Fibroblast of lung (primary cell): ENCODE measurements around the gene S100A4. TPM values are rescaled to one million over a fixed set of nuclear protein-coding genes. Genes with fewer than 3 reads are reported as not detected.
"Not testable (repeated sequence)": the region's sequence is repeated elsewhere in the genome, so short reads cannot be mapped to it uniquely, and the experiment has no call there.

Experiments
- DNase-seq, 2 donors: peaks; one replicate each; pipeline versions ENCODE4 v3.0.0 to v3.0.0-alpha.2; 2010; ENCODE audit warnings: low read depth in 2 of 2
- H2AFZ ChIP-seq: 2 replicates; pipeline ENCODE4 v1.5.1; 2012; ENCODE audit warnings: low read length, control low read depth, inconsistent platforms
- H3K27ac ChIP-seq: 2 replicates; pipeline ENCODE4 v1.5.1; 2011; ENCODE audit warnings: low read length, control low read depth; ENCODE audit not compliant: insufficient read depth
- H3K27me3 ChIP-seq: 2 replicates; pipeline ENCODE4 v1.5.1; 2011; ENCODE audit warnings: mild to moderate bottlenecking, low read length; ENCODE audit not compliant: control insufficient read depth, insufficient read depth
- H3K36me3 ChIP-seq: 2 replicates; pipeline ENCODE4 v1.5.1; 2011; ENCODE audit warnings: low read length; ENCODE audit not compliant: control insufficient read depth, insufficient read depth
- H3K4me1 ChIP-seq: 2 replicates; pipeline ENCODE4 v1.5.1; 2011; ENCODE audit warnings: low read length; ENCODE audit not compliant: control insufficient read depth, insufficient read depth; ENCODE audit errors: extremely low read depth
- H3K4me2 ChIP-seq: 2 replicates; pipeline ENCODE4 v1.5.1; 2011; ENCODE audit warnings: low read length, control low read depth; ENCODE audit not compliant: insufficient read depth; ENCODE audit errors: extremely low read depth
- H3K4me3 ChIP-seq, 4 experiments: fragments of 200-600 bp in 1 of 4; sonication (generic) in 1 of 4; replicated peaks in 1 of 4; 2 replicates each; pipeline ENCODE4 v1.5.1; 2011 to 2016; ENCODE audit warnings: low read length in 4 of 4, low read depth in 3 of 4, mild to moderate bottlenecking in 3 of 4, control low read depth in 2 of 4, inconsistent platforms in 1 of 4, mixed read lengths in 1 of 4; ENCODE audit not compliant: insufficient read depth in 1 of 4; ENCODE audit errors: control extremely low read depth in 1 of 4
- H3K79me2 ChIP-seq: 2 replicates; pipeline ENCODE4 v1.5.1; 2012; ENCODE audit warnings: mild to moderate bottlenecking, low read length, inconsistent platforms; ENCODE audit not compliant: control insufficient read depth, insufficient read depth
- H3K9ac ChIP-seq: 2 replicates; pipeline ENCODE4 v1.5.1; 2011; ENCODE audit warnings: mild to moderate bottlenecking, low read length, control low read depth; ENCODE audit not compliant: insufficient read depth
- H3K9me3 ChIP-seq: 2 replicates; pipeline ENCODE4 v1.5.1; 2012; ENCODE audit warnings: low read depth, low read length; ENCODE audit not compliant: control insufficient read depth, insufficient read depth
- H4K20me1 ChIP-seq: 2 replicates; pipeline ENCODE4 v1.5.1; 2011; ENCODE audit warnings: low read length; ENCODE audit not compliant: control insufficient read depth, insufficient read depth; ENCODE audit errors: extremely low read depth
- EZH2 ChIP-seq: IDR thresholded peaks from 2 replicates; pipeline ENCODE4 v1.5.1; 2012; ENCODE audit warnings: low read length, control low read depth, mild to moderate bottlenecking; ENCODE audit errors: missing control alignments
- polyA minus RNA-seq: library from RNA; depleted of rRNA, polyadenylated mRNA; stranded (reverse); fragments of >200 nt; gene quantifications from 2 replicates; pipeline ENCODE4 v1.2.3, GENCODE V29; 2011; ENCODE audit warnings: low replicate concordance
- polyA plus RNA-seq, 2 donors: library from polyadenylated mRNA; depleted of rRNA in 1 of 2; stranded (reverse) in 1 of 2; unstranded in 1 of 2; fragments of >200 nt; gene quantifications; 2 replicates each; pipeline ENCODE4 v1.2.1, GENCODE V29; 2011 to 2012; ENCODE audit warnings: missing spikeins in 1 of 2
- total RNA-seq: library from RNA; depleted of rRNA; stranded (reverse); fragments of >200 nt; gene quantifications from 2 replicates; pipeline ENCODE4 v1.2.1, GENCODE V29; 2014
- TF ChIP-seq, protein P1 (sequence below), 2 donors: IDR thresholded peaks in 1 of 2; conservative IDR thresholded peaks in 1 of 2; 1 replicate in 1 of 2; 2 replicates in 1 of 2; pipeline ENCODE4 v1.5.1; 2011 to 2012; ENCODE audit warnings: low read length in 2 of 2, control low read depth in 1 of 2, inconsistent platforms in 1 of 2, low read depth in 1 of 2, mild to moderate bottlenecking in 1 of 2

S100A4 gene
- total RNA-seq = 85.3 and 287 TPM in 2 replicates
- 371 and 928 TPM in 2 replicates for polyA plus RNA-seq
- 543 and 1,139 TPM in 2 replicates for polyA plus RNA-seq (2012)
- polyA minus RNA-seq = 124 and 266 TPM in 2 replicates

DNA sequence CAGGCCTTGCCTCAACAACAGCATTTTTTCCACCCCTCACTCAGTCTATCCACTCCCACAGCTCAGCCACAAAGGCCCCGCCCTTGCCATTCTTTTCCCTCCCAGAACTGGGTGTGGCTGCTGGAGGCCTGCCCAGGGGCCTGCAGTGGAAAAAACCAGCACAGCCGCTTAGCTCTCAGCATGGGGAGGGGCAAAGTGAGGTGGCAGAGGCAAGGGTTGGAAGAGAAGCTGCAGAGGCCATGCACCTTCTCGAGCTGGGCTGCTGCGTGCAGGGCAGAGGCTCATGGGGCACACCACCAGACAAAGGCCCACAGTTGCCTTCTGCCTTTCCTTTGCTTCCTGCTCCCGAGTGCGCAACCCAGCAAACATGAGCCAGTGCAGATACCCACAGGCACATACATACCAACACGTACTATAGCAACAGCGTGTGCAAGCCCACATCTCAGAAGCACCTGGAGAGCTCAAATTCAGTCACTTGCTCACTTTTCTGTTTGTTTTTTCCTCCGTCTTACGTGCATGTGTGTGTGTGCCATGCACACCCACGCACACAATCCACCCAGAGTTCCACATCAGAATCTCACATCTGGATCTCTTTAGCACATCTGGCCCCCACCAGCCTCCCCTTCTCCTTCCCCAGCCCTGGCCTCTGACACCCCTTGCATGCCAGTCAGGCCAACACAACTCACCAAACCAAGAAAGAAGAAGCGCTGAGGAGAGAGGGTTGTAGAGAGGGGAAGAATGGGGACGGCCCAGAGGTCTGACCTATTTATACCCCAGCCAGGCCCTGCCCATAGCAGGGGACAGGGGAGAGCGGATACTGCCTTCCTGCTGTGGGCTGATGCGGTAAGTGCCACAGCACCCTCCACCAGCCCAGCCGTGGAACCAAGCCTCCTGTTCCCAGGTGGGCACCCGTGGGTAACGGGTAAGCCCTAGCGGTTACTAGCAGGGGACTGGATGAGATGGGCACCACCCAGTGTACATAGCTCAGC, at the start of gene S100A4:
Gene S100A4, minus strand, starts transcription at position 740 of the 989 bp plus-strand sequence. CDS start 1,012 bp downstream, outside the sequence.
- peaks cover 41% of the 10 kb centered on the region for H3K4me1 ChIP-seq
- H3K4me3 ChIP-seq = peak within 1 kb of the TSS in 3 of 4 experiments; percentile 34 to 71 (median 47)
- H3K27ac ChIP-seq = peak within 1 kb of the TSS; percentile 84

DNA sequence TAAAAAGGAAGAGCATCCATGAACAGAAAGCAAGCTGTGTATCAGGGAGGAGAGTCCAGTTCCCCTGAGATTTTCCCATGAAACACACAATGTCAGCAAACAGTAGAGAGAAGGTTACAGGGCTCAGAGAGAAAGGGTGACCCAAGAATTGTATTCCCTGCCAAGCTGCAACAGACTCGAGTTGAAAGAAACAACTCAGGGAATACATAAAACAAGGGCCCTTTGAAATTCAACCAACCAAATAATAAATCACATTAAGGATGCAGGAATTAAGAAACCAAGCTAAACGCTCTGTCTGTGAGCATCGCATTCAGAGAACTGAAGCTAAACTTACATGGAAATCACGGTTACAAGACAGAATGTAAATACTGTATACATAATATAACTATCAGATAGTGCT, 47.1 kb upstream of the S100A4 start:
- no peak overlapping the region for H2AFZ ChIP-seq
- H3K27ac ChIP-seq = no peak overlapping the region
- no peaks in the 10 kb centered on the region for H3K27me3 ChIP-seq
- H3K4me3 ChIP-seq = no peak overlapping the region
- H3K79me2 ChIP-seq = no peaks in the 10 kb centered on the region
- H3K9me3 ChIP-seq = no peaks in the 10 kb centered on the region
- no peak overlapping the region for H3K4me2 ChIP-seq
- H3K9ac ChIP-seq = no peak overlapping the region
- no peak for TF ChIP-seq EZH2
- peaks cover 1% of the 10 kb centered on the region for H3K4me1 ChIP-seq
- no peaks in the 10 kb centered on the region for H3K36me3 ChIP-seq
- H4K20me1 ChIP-seq = no peaks in the 10 kb centered on the region
- DNase-seq = no peak

More for the DNA sequence above, at the start of gene S100A4:
- TF ChIP-seq EZH2 = no peak
- TF ChIP-seq, protein P1, sequence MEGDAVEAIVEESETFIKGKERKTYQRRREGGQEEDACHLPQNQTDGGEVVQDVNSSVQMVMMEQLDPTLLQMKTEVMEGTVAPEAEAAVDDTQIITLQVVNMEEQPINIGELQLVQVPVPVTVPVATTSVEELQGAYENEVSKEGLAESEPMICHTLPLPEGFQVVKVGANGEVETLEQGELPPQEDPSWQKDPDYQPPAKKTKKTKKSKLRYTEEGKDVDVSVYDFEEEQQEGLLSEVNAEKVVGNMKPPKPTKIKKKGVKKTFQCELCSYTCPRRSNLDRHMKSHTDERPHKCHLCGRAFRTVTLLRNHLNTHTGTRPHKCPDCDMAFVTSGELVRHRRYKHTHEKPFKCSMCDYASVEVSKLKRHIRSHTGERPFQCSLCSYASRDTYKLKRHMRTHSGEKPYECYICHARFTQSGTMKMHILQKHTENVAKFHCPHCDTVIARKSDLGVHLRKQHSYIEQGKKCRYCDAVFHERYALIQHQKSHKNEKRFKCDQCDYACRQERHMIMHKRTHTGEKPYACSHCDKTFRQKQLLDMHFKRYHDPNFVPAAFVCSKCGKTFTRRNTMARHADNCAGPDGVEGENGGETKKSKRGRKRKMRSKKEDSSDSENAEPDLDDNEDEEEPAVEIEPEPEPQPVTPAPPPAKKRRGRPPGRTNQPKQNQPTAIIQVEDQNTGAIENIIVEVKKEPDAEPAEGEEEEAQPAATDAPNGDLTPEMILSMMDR (conservative IDR thresholded peaks at IDR 0.05 in 1 of 2, IDR thresholded peaks at IDR 0.05 in 1 of 2; ENCODE audit: low read depth in 1 of 2, low read length in 2 of 2) = no peak
- Histone ChIP-seq H3K79me2 (peaks cover 8% of the 10 kb centered on the region), H3K9ac (peak within 1 kb of the TSS; percentile 47), H4K20me1 (no peaks in the 10 kb centered on the region), H3K4me2 (peak within 1 kb of the TSS; percentile 77), H2AFZ (no peak within 1 kb of the TSS), H3K36me3 (no peaks in the 10 kb centered on the region), H3K9me3 (no peaks in the 10 kb centered on the region), H3K27me3 (no peaks in the 10 kb centered on the region)
- DNase-seq = peak; percentile 94

DNA sequence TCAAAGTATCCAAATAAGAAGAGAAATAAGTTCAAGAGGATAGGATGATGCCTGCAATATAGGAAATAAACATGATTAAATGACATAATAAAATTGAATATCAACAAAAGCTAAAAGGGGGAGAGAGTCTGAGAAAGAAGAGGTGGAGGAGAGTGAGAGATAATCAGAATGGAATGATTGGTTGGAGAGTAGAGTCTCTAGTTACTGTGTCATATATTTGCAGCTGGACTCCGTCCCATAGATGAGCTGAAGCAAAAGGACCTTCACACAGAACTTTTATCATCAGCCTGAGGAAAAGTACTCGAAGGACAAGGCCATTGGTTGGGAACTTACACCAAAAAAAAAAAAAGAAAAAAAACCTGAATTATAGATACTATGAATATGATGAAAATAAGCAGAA, 42.9 kb upstream of the S100A4 start:
- TF ChIP-seq, protein P1 (conservative IDR thresholded peaks at IDR 0.05 in 1 of 2, IDR thresholded peaks at IDR 0.05 in 1 of 2; ENCODE audit: low read depth in 1 of 2, low read length in 2 of 2) = no peak
- no peak for TF ChIP-seq EZH2
- Histone ChIP-seq H3K9ac (no peak overlapping the region), H3K27me3 (no peaks in the 10 kb centered on the region), H3K36me3 (no peaks in the 10 kb centered on the region), H3K79me2 (no peaks in the 10 kb centered on the region), H3K27ac (no peak overlapping the region), H3K4me1 (peaks cover 2% of the 10 kb centered on the region), H3K9me3 (no peaks in the 10 kb centered on the region), H4K20me1 (no peaks in the 10 kb centered on the region), H3K4me3 (no peak overlapping the region), H2AFZ (no peak overlapping the region), H3K4me2 (no peak overlapping the region)
- no peak for DNase-seq

DNA sequence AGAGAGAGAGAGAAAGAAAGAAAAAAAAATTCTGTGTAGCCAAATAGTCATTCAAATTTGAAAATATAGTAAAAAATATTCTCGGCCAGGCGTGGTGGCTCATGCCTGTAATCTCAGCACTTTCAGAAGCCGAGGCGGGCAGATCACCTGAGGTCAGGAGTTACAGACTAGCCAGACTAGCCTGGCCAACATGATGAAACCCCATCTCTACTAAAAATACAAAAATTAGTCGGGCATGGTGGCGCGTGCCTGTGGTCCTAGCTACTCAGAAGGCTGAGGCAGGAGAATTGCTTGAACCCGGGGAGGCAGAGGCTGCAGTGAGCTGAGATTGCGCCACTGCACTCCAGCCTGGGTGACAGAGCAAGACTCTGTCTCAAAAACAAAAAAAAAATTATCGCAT, 42.4 kb upstream of the S100A4 start:
- H3K36me3 ChIP-seq, H3K9ac ChIP-seq, DNase-seq, H3K4me2 ChIP-seq, H4K20me1 ChIP-seq, H3K4me1 ChIP-seq, H2AFZ ChIP-seq, H3K79me2 ChIP-seq, H3K27ac ChIP-seq, H3K9me3 ChIP-seq, H3K4me3 ChIP-seq, H3K27me3 ChIP-seq: not testable (repeated sequence)
